Cardiac fibroblast (primary cell): ENCODE results near the gene LTB4R.

Experiments used
- DNase-seq, 2 donors: peaks; one replicate each; pipeline versions ENCODE4 v3.0.0 to v3.0.0-alpha.2; 2010; ENCODE audit warnings: low read depth in 2 of 2
- H3K4me3 ChIP-seq, 2 donors: replicated peaks in 1 of 2; 1 replicate in 1 of 2; 2 replicates in 1 of 2; pipeline ENCODE4 v1.5.1; 2011; ENCODE audit warnings: low read depth in 2 of 2, low read length in 2 of 2, mild to moderate bottlenecking in 2 of 2, moderate library complexity in 1 of 2
- TF ChIP-seq, protein P1 (sequence below): IDR thresholded peaks from one replicate; pipeline ENCODE4 v1.5.1; 2011; ENCODE audit warnings: low read depth, mild to moderate bottlenecking, low read length, inconsistent platforms

The LTB4R gene

DNA sequence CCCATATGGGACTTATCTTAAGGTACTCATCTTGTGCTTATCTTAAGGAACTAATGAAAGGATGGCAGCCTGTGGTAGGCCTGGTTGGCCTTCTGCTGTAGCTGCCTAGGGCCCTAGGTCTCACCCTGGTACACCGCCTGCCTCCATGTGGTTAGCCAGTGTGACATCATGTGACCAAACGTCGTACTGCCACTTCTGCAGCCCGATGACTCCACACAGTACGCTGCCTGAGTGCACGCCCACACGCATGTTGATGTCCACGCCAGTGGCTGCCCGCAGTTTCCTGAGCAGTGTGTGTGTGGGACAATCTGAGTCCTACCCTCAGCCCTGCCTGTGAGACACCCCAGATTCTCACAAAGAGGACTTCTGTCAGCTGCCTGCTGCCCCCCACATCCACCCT is 18.4 kb downstream of the LTB4R start:
- H3K4me3 ChIP-seq: no peak overlapping the region
- TF ChIP-seq, protein P1, sequence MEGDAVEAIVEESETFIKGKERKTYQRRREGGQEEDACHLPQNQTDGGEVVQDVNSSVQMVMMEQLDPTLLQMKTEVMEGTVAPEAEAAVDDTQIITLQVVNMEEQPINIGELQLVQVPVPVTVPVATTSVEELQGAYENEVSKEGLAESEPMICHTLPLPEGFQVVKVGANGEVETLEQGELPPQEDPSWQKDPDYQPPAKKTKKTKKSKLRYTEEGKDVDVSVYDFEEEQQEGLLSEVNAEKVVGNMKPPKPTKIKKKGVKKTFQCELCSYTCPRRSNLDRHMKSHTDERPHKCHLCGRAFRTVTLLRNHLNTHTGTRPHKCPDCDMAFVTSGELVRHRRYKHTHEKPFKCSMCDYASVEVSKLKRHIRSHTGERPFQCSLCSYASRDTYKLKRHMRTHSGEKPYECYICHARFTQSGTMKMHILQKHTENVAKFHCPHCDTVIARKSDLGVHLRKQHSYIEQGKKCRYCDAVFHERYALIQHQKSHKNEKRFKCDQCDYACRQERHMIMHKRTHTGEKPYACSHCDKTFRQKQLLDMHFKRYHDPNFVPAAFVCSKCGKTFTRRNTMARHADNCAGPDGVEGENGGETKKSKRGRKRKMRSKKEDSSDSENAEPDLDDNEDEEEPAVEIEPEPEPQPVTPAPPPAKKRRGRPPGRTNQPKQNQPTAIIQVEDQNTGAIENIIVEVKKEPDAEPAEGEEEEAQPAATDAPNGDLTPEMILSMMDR: no peak
- no peak for DNase-seq

DNA sequence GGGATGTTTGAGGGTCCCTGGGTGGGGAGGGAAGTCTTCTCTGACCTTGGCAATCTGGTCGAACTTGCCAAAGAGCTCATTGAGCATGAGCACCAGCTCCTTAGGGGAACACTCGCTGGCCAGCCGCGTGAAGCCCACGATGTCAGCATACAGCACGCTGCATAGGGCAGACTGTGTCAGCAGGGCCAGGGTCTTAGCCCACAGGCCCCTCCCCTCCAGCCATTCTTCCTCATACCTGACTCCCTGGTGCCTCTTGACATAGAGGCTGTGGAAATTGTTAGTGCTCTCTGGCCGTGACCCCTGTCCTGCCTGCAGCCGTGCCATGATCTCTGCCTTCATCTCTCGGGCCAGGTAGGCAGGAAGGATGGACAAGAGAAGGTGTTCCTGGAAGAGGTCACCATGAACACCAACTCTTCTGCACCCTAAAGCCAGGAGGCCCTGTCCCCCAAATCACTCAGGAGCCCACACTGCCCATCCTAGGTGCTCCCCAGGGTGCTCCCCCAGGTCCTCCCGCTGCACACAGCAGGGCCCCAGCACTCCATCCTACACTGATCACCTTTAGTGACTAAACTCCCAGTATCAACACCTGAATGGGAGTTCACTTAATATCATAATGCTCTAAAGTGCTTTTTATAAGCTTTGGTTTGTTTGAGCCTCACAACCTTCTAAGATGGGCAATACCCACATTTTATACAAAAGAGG is 19.8 kb downstream of the LTB4R start:
- H3K4me3 ChIP-seq: no peak overlapping the region
- TF ChIP-seq, protein P1: no peak
- no peak for DNase-seq

DNA sequence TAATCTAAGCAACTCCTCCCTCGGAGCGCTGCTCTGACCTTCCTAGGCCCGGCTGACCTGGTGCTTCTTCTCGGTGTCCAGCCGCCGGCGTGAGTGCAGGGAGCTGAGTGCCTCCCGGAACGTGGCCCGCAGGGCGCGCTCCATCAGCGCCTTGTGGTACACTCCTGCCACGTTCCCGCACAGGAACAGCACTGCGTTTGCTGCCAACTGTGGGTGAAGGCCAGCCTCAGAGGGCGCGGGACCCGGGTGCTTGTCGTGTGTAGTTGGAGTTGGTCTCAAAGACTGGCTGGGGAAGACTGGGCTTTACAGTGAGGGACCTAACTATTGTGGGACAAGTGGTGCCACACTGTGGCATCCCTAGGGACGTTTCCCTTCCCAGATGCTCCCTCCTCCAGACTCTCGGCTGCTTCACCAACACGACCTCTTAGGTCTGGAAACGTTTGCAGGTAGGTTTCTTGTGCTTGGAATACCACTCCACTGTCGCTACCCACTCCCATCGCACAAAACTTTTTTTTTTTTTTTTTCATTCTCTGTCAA is 20.5 kb downstream of the LTB4R start:
- TF ChIP-seq, protein P1: no peak
- no peak overlapping the region for H3K4me3 ChIP-seq

DNA sequence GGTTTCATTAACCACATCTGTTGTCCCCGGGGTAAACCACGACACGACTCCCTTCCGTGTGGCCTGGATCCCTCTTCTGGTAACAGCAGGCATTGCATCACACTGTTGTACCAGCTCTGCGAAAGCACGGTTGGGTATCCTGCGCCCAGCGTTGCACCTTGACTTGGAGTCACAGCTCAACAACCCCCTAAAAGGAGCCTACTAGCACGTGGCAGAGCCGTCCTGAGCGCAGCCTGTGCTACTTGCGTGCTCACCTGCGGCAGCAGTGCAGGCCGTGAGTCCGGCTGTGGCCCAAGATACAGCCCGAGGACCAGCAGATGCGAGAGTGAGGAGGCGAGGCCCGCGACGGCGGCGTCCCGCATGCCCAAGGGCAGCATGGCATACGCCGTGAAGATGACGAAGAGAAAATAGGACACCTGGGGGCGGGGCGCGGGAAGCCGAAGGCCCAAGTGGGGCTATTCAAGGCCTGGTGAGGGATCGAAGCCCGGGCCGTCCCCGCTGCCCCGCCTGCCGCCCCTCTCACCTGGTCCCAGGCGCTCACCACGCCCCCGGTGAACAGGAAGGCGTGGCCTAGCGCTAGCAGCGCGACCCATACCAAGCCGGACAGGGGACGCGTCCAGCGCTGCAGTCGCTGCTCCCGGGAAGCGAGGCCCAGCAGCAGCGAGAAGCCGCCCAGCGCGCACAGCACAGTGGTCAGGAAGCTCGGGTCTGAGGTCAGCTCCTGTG is 21.1 kb downstream of the LTB4R start:
- H3K4me3 ChIP-seq: no peak overlapping the region
- TF ChIP-seq, protein P1: peak; percentile 79
- peak; percentile 62 to 64 for DNase-seq

More for the DNA sequence above, 20.5 kb downstream of the LTB4R start:
- DNase-seq: no peak

DNA sequence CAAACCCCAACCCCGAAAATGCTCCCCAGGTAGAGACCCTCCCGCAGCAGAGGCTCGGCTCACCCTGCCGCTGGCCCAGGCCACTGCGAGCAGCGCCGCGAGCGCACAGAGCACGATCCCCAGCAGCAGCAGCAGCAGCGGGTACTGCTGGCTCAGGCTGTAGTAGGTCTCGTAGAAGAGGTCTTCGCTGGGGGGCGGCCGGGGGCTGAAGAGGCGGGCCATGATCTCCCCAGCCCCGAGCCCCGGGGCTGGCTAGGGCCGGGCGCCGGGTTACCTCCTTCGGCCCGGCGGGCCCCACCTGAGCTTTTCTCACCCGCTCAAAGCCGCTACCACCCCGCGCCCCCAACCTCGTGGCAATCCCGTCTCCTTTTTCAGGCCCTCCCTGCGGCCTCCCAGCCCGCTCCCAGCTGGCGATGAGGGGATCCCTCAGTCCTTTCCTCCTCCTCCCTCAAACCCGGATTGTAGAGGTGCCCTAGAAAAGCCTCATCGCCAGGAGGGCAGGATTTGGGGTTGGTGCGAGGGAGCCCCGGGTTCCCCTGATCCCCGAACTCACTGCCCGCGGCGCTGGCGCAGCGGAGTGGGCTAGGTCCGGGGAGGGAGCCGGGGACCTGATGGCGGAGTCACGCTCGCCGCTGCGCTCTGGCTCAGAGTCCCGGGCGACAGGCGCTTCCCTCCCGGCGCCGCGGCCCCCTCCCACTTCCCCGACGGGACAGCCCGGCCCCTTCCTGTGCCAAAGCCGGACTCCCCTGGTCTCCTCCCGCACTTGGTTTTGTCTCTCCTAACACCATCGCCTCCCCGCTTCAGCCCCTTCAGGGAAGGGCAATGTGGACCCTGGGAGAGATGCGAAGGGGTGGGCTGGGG is 23.4 kb downstream of the LTB4R start, which contains the start of gene ADCY4:
TSS of gene ADCY4 (minus strand) at position 641 of the 861 bp plus-strand sequence. CDS start at position 222, 419 bp downstream.
- peak in 1 of 2 donors; percentile 18 for DNase-seq
- TF ChIP-seq, protein P1: no peak
- H3K4me3 ChIP-seq: peak within 1 kb of the TSS; percentile 37 to 51

DNA sequence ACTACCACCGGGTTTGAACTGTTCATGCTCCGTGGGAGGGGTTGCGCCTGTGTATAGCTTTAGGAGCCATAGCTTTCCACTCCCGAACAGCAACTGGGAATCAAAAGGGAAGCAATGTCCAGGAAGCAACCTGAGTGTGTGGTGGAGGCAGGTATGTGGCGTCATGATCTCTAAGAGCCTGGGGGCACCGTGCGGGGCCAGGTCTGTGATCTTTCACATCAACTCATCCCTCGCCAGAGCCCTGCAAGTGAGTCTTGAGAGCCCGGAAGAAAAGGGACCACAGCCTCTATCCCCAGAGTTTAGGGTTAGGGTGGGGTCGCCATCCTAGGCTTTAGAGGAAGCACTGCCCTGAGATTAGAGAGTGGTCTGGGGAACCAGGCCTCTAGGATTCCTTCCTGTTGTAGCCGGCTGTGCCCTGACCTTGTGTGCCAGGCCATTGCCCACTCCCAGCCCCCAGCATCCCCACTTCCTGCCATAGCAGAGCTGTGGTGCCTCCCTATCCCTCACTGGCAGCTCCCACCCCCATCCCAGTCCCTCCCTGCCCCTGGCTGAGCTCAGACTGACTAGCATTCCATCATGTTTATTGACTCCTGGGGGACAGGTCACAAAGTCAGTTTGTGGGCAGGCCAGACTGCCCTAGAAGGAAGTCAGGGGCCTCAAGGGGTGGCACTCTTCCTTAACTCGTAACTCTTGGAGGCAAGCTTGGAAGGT is 24.3 kb downstream of the LTB4R start:
- TF ChIP-seq, protein P1: no peak
- no peak for DNase-seq
- H3K4me3 ChIP-seq: no peak overlapping the region
